HepG2 (cell line): ENCODE data around the gene EBF4. TPM values are rescaled to one million over a fixed set of nuclear protein-coding genes. Genes with fewer than 3 reads are reported as not detected.
A peak's percentile ranks its signal among the peaks of the same experiment; 100 is the strongest.

ENCODE experiments used
- CHCHD3 ChIP-seq: sonication (generic); formaldehyde crosslinking; IDR thresholded peaks from 2 replicates; pipeline ENCODE4 v1.8.0; 2022; ENCODE audit warnings: mild to moderate bottlenecking, missing genetic modification reagents, moderate library complexity
- ETV6 ChIP-seq: sonication (generic); formaldehyde crosslinking; conservative IDR thresholded peaks from 2 replicates; pipeline ENCODE4 v1.4.0; 2020; ENCODE audit warnings: missing genetic modification reagents
- KLF15 ChIP-seq: sonication (generic); formaldehyde crosslinking; IDR thresholded peaks from 2 replicates; pipeline ENCODE4 v1.8.1; 2023; ENCODE audit warnings: borderline replicate concordance, mild to moderate bottlenecking, inconsistent platforms, missing genetic modification reagents, mixed read lengths
- PRPF4 ChIP-seq: fragments of 200-400 bp; formaldehyde crosslinking; IDR thresholded peaks from 2 replicates; pipeline ENCODE4 v1.6.1; 2016; ENCODE audit warnings: low read length, low read depth; ENCODE audit not compliant: poor library complexity, severe bottlenecking
- RFX1 ChIP-seq: fragments of 450-650 bp; IDR thresholded peaks from 2 replicates; pipeline ENCODE4 v1.6.1; 2017
- SAFB2 ChIP-seq: sonication (generic); formaldehyde crosslinking; IDR thresholded peaks from 2 replicates; pipeline ENCODE4 v1.5.1; 2020; ENCODE audit warnings: missing genetic modification reagents, low read depth, mild to moderate bottlenecking, borderline replicate concordance
- SALL1 ChIP-seq: sonication (generic); formaldehyde crosslinking; IDR thresholded peaks from 2 replicates; pipeline ENCODE4 v1.8.0; 2022; ENCODE audit warnings: mild to moderate bottlenecking, missing genetic modification reagents
- SIN3A ChIP-seq: IDR thresholded peaks from 2 replicates; pipeline ENCODE4 v1.6.1; 2011; ENCODE audit warnings: low read depth, mild to moderate bottlenecking, control low read depth, low read length, borderline replicate concordance
- SRY ChIP-seq: sonication (generic); formaldehyde crosslinking; IDR thresholded peaks from 2 replicates; pipeline ENCODE4 v1.8.0; 2022; ENCODE audit warnings: mild to moderate bottlenecking, missing genetic modification reagents
- TCF7L2 ChIP-seq: IDR thresholded peaks from 2 replicates; pipeline ENCODE4 v1.6.1; 2011; ENCODE audit warnings: mild to moderate bottlenecking, low read depth, low read length, moderate library complexity
- WIZ ChIP-seq: sonication (generic); formaldehyde crosslinking; IDR thresholded peaks from 2 replicates; pipeline ENCODE4 v1.5.1; 2020; ENCODE audit warnings: mild to moderate bottlenecking, missing genetic modification reagents
- YY1 ChIP-seq: IDR thresholded peaks from 2 replicates; pipeline ENCODE4 v1.6.1; 2011; ENCODE audit warnings: low read length, low read depth, moderate library complexity, mild to moderate bottlenecking; ENCODE audit not compliant: insufficient read depth, insufficient replicate concordance
- ZNF749 ChIP-seq: sonication (generic); formaldehyde crosslinking; IDR thresholded peaks from 2 replicates; pipeline ENCODE4 v1.8.0; 2022; ENCODE audit warnings: mild to moderate bottlenecking, missing genetic modification reagents, moderate library complexity, borderline replicate concordance
- polyA plus RNA-seq, 8 experiments: library from polyadenylated mRNA; depleted of rRNA in 3 of 8; stranded (reverse) in 7 of 8; unstranded in 1 of 8; fragments of >200 nt; fragmentation: Illumina TruSeq in 4 of 8; extraction: Trizol in 4 of 8; gene quantifications; 2 replicates each; pipeline versions ENCODE4 v1.2.1 to v1.2.3, GENCODE V29; 2011 to 2016; ENCODE audit warnings: low read depth in 4 of 8, missing spikeins in 1 of 8, mixed read lengths in 1 of 8; ENCODE audit not compliant: insufficient read depth in 1 of 8
- total RNA-seq, 5 experiments: library from RNA; depleted of rRNA; stranded (reverse); fragments of >200 nt; fragmentation: Illumina TruSeq; extraction: Trizol; gene quantifications; 2 replicates each; pipeline ENCODE4 v1.2.3, GENCODE V29; 2016; ENCODE audit warnings: low read depth in 1 of 5
- TF ChIP-seq, protein P1 (sequence below): sonication (generic); formaldehyde crosslinking; conservative IDR thresholded peaks from 2 replicates; pipeline ENCODE4 v1.8.1; 2023; ENCODE audit warnings: missing genetic modification reagents
- TF ChIP-seq, protein P2 (sequence below): IDR thresholded peaks from 2 replicates; pipeline ENCODE4 v1.6.1; 2016; ENCODE audit warnings: control low read depth
- TF ChIP-seq, protein P3 (sequence below): sonication (generic); formaldehyde crosslinking; IDR thresholded peaks from 2 replicates; pipeline ENCODE4 v1.8.0; 2022; ENCODE audit warnings: low read depth, missing genetic modification reagents
- TF ChIP-seq, protein P4 (sequence below): sonication (generic); formaldehyde crosslinking; IDR thresholded peaks from 2 replicates; pipeline ENCODE4 v1.4.0; 2020; ENCODE audit warnings: missing genetic modification reagents
- TF ChIP-seq, protein P5 (sequence below): IDR thresholded peaks from 2 replicates; pipeline ENCODE4 v1.6.1; 2018; ENCODE audit warnings: missing genetic modification reagents, mild to moderate bottlenecking, missing compliant biosample characterization
- TF ChIP-seq, protein P6 (sequence below): sonication (generic); formaldehyde crosslinking; IDR thresholded peaks from 2 replicates; pipeline ENCODE4 v1.4.0; 2020; ENCODE audit warnings: missing genetic modification reagents, borderline replicate concordance

Gene EBF4
- total and polyA plus RNA-seq, 2 of the 13 experiments (the other 11 are each of a cell fraction or from before 2014, with no cell fraction given) = 0.84 to 2.2 TPM

DNA sequence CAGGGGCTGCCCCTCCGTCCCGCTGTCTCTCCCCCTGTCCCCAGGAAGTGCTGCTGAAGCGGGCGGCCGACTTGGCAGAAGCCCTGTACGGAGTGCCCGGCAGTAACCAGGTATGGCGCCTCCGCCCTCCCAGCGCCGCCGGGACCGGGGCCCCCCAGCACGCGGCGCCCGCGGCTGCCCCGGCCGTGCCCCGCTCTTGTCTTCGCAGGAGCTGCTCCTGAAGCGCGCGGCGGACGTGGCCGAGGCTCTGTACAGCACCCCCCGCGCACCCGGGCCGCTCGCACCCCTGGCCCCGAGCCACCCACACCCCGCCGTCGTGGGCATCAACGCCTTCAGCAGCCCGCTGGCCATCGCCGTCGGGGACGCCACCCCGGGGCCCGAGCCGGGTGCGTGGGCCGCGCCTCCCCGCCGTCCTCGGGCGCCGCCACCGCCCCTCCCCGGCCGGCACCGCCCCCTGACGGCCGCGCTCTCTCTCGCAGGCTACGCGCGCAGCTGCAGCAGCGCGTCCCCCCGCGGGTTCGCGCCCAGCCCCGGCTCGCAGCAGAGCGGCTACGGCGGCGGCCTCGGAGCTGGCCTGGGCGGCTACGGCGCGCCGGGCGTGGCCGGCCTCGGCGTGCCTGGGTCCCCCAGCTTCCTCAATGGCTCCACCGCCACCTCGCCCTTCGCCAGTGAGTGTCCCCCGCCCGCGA is 59.4 kb downstream of the EBF4 start (continued):
- TF ChIP-seq YY1 = peak; percentile 17
- no peak for TF ChIP-seq RFX1
- TF ChIP-seq SIN3A = no peak
- TF ChIP-seq TCF7L2 = no peak
- no peak for TF ChIP-seq ZNF749 (CRISPR knock-in tag)
- TF ChIP-seq, protein P1, sequence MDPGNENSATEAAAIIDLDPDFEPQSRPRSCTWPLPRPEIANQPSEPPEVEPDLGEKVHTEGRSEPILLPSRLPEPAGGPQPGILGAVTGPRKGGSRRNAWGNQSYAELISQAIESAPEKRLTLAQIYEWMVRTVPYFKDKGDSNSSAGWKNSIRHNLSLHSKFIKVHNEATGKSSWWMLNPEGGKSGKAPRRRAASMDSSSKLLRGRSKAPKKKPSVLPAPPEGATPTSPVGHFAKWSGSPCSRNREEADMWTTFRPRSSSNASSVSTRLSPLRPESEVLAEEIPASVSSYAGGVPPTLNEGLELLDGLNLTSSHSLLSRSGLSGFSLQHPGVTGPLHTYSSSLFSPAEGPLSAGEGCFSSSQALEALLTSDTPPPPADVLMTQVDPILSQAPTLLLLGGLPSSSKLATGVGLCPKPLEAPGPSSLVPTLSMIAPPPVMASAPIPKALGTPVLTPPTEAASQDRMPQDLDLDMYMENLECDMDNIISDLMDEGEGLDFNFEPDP = no peak
- no peak for TF ChIP-seq SALL1 (CRISPR knock-in tag)
- TF ChIP-seq, protein P2, sequence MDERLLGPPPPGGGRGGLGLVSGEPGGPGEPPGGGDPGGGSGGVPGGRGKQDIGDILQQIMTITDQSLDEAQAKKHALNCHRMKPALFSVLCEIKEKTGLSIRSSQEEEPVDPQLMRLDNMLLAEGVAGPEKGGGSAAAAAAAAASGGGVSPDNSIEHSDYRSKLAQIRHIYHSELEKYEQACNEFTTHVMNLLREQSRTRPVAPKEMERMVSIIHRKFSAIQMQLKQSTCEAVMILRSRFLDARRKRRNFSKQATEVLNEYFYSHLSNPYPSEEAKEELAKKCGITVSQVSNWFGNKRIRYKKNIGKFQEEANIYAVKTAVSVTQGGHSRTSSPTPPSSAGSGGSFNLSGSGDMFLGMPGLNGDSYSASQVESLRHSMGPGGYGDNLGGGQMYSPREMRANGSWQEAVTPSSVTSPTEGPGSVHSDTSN (CRISPR knock-in tag) = no peak
- TF ChIP-seq PRPF4 = no peak
- no peak for TF ChIP-seq SAFB2 (CRISPR knock-in tag)
- peak; percentile 23; the same call in 1 of the 2 replicates for TF ChIP-seq ETV6 (CRISPR knock-in tag)
- no peak for TF ChIP-seq SRY (CRISPR knock-in tag)
- TF ChIP-seq, protein P3, sequence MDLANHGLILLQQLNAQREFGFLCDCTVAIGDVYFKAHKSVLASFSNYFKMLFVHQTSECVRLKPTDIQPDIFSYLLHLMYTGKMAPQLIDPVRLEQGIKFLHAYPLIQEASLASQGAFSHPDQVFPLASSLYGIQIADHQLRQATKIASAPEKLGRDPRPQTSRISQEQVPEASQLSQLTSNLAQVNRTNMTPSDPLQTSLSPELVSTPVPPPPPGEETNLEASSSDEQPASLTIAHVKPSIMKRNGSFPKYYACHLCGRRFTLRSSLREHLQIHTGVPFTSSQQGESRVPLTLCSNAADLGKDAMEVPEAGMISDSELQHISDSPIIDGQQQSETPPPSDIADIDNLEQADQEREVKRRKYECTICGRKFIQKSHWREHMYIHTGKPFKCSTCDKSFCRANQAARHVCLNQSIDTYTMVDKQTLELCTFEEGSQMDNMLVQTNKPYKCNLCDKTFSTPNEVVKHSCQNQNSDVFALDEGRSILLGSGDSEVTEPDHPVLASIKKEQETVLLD (CRISPR knock-in tag) = peak; percentile 81
- TF ChIP-seq, protein P4, sequence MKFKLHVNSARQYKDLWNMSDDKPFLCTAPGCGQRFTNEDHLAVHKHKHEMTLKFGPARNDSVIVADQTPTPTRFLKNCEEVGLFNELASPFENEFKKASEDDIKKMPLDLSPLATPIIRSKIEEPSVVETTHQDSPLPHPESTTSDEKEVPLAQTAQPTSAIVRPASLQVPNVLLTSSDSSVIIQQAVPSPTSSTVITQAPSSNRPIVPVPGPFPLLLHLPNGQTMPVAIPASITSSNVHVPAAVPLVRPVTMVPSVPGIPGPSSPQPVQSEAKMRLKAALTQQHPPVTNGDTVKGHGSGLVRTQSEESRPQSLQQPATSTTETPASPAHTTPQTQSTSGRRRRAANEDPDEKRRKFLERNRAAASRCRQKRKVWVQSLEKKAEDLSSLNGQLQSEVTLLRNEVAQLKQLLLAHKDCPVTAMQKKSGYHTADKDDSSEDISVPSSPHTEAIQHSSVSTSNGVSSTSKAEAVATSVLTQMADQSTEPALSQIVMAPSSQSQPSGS (CRISPR knock-in tag) = no peak
- no peak for TF ChIP-seq CHCHD3
- TF ChIP-seq WIZ = no peak
- TF ChIP-seq, protein P5, sequence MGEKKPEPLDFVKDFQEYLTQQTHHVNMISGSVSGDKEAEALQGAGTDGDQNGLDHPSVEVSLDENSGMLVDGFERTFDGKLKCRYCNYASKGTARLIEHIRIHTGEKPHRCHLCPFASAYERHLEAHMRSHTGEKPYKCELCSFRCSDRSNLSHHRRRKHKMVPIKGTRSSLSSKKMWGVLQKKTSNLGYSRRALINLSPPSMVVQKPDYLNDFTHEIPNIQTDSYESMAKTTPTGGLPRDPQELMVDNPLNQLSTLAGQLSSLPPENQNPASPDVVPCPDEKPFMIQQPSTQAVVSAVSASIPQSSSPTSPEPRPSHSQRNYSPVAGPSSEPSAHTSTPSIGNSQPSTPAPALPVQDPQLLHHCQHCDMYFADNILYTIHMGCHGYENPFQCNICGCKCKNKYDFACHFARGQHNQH (CRISPR knock-in tag) = 0 out of 2 replicates have a peak, but pooled peaks have one; percentile 7
- TF ChIP-seq, protein P6, sequence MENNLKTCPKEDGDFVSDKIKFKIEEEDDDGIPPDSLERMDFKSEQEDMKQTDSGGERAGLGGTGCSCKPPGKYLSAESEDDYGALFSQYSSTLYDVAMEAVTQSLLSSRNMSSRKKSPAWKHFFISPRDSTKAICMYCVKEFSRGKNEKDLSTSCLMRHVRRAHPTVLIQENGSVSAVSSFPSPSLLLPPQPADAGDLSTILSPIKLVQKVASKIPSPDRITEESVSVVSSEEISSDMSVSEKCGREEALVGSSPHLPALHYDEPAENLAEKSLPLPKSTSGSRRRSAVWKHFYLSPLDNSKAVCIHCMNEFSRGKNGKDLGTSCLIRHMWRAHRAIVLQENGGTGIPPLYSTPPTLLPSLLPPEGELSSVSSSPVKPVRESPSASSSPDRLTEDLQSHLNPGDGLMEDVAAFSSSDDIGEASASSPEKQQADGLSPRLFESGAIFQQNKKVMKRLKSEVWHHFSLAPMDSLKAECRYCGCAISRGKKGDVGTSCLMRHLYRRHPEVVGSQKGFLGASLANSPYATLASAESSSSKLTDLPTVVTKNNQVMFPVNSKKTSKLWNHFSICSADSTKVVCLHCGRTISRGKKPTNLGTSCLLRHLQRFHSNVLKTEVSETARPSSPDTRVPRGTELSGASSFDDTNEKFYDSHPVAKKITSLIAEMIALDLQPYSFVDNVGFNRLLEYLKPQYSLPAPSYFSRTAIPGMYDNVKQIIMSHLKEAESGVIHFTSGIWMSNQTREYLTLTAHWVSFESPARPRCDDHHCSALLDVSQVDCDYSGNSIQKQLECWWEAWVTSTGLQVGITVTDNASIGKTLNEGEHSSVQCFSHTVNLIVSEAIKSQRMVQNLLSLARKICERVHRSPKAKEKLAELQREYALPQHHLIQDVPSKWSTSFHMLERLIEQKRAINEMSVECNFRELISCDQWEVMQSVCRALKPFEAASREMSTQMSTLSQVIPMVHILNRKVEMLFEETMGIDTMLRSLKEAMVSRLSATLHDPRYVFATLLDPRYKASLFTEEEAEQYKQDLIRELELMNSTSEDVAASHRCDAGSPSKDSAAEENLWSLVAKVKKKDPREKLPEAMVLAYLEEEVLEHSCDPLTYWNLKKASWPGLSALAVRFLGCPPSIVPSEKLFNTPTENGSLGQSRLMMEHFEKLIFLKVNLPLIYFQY (CRISPR knock-in tag) = no peak
- no peak for TF ChIP-seq KLF15 (CRISPR knock-in tag)
